NT2/D1 (cell line): Measurements from ENCODE around the gene KCNJ9.

Experiments
- SUZ12 ChIP-seq: IDR thresholded peaks from 2 replicates; pipeline ENCODE4 v1.6.1; 2011; ENCODE audit not compliant: insufficient read length, insufficient read depth; ENCODE audit errors: extremely low read depth
- ZNF274 ChIP-seq: IDR thresholded peaks from 2 replicates; pipeline ENCODE4 v1.6.1; 2011; ENCODE audit warnings: mild to moderate bottlenecking, low read depth, low read length

- TF ChIP-seq SUZ12 (no peak), ZNF274 (no peak)
These were observed 48.2 kb downstream of the KCNJ9 start for GRCh38 chr1:160129558-160129957.
